Erythroblast (primary cell): ENCODE data around the gene IL23A.

Experiments
- DNase-seq, 2 experiments: peaks; one replicate each; lab custom pipeline; 2025; lab: John Stamatoyannopoulos, UW
- GATA1 ChIP-seq: IDR thresholded peaks from 2 replicates; pipeline ENCODE4 v1.6.1; 2011; ENCODE audit warnings: low read depth, mild to moderate bottlenecking, control low read depth, low read length, moderate library complexity
- POLR2A ChIP-seq: IDR thresholded peaks from 2 replicates; pipeline ENCODE4 v1.6.1; 2011; ENCODE audit warnings: mild to moderate bottlenecking, low read length

IL23A gene

DNA sequence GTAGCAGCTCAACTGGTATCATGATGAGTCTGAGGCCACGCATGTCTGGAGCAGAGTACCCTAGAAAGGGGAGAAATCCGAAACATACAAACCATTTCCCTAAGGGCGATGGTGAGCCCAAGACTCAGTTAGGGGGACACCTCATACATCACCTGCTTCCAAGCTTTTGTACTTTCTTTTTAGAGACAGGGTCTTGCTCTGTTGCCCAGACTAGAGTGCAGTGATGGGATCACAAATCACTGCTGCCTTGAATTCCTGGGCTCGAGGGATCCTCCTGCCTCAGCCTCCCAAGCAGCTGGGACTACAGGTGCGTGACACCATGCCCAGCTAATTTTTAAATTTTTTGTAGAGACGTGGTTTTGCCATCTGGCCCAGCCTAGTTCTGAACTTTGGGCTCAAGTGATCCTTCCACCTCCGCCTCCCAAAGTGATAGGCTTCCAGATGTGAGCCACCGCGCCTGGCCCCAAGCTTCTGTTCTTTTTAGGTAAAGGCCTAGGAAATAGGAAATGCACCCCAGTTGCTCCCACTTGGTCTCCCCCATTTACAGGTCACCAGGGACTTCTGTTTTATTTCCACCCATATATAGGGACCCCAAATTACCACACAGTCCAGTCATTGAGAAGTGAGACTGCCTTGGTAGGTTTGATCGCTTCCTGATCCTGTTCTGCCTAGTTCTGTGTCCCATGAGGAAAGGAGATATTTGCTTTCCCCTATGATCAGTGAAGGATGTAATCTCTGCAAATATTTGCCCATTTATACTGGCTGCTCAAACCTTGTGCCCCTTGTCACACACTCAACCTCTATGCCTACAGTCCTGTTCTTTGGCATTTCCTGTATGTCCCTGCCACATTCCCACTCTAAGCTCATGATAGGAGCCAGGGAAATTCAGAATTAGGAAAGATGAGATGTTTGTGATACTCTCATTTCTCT is 23.7 kb downstream of the IL23A start, which contains the start of gene APOF:
TSS of gene APOF (minus strand) at position 728 of the 930 bp plus-strand sequence. CDS start at position 616, 112 bp downstream.
- no peak for TF ChIP-seq POLR2A
- TF ChIP-seq GATA1: no peak
- no peak for DNase-seq

DNA sequence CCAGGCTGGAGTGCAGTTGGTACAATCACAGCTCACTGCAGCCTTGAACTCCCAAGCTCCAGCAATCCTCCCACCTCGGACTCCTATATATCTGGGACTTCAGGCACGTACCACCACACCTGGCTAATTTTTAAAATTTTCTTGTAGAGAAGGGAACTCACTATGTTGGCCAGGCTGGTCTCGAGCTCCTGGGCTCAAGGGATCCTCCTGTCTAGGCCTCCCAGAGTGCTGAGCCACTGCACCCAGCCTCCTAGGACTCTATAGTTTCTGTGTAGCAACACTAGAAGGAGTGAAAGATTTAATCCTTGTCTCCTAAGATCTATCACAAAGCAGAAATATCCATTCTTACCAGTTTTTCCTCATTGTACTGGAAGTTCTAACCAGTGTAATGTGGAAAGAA is 28.3 kb downstream of the IL23A start:
- TF ChIP-seq POLR2A (no peak), GATA1 (no peak)
- no peak for DNase-seq

DNA sequence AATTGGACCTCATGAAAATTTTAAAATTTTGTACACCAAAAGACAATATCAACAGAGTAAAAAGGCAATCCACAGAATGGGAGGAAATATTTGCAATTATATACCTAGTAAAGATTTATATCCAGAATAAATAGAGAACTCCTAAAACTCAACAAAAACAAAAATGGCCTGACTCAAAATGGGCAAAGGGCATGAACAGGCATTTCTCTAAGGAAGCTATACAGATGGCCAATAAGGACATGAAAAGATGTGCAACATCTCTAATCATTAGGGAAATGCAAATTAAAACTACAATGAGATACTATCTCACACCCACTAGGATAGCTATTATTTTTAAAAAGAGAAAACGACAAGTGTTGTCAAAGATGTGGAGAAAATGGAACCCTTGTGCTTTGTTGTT is 34.8 kb downstream of the IL23A start:
- no peak for DNase-seq
- TF ChIP-seq GATA1 (no peak), POLR2A (no peak)

DNA sequence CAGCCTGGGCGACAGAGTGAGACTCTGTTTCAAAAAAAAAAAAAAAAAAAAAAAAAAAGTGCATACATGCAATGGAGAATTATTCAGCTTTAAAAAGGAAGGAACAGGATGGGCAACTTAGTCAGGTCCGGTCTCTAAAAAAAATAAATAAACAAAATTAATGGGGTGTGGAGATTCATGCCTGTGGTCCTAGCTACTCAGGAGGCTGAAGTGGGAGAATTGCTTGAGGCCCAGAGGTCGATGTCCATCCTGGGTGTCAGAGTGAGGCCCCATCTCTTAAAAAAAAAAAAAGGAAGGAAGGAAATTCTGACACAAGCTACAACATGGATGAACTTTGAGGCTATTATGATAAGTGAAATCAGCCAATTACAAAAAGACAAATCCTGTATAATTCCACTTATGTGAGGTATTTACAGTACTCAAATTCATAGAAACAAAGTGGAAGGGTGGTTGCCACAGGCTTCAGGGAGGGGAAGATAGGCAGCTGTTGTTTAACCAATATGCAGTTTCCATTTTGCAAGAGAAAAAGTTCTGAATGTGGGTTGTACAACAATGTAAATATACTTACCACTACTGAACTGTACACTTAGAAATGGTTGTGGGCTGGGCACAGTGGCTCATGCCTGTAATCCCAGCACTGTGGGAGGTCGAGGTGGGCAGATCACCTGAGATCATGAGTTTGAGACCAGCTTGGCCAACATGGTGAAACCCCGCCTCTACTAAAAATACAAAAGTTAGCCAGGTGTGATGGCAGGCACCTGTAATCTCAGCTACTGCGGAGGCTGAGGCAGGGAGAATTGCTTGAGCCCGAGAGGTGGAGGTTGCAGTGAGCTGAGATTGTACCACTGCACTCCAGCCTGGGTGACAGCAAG is 36.3 kb downstream of the IL23A start:
- no peak for TF ChIP-seq POLR2A
- TF ChIP-seq GATA1: no peak
- no peak for DNase-seq

DNA sequence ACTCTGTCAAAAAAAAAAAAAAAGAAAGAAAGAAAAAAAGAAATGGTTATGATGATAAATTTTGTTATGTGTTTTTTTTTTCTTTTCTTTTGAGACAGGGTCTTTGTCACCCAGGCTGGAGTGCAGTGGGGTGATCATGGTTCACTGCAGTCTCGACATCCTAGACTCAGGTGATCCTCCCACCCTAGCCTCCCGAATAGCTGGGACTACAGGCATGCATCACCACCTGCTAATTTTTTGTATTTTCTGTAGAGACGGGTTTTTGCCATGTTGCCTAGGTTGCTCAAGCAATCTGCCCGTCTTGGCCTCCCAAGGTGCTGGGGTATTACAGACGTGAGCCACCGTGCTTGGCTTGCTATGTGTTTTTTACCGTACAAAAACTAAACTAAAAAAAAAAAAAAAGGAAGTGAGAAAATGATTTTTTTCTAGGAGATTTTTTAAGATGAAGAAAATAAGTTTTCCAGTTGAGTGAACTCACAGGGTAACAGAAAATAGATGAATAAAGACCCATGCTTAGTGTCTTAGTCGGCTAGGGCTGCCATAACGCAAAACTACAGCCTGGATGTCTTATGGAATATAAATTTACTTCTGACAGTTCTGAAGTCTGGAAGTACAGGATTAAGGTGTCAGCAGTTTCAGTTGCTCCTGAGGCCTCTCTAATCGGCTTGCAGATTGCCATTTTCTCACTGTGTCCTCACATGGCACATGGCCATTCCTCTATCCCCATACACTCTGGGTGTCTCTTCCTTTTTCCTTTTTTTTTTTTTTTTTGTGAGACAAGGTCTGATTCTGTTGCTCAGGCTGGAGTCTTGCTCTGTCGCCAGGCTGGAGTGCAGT is 37.1 kb downstream of the IL23A start:
- DNase-seq: no peak
- TF ChIP-seq GATA1 (no peak), POLR2A (no peak)

DNA sequence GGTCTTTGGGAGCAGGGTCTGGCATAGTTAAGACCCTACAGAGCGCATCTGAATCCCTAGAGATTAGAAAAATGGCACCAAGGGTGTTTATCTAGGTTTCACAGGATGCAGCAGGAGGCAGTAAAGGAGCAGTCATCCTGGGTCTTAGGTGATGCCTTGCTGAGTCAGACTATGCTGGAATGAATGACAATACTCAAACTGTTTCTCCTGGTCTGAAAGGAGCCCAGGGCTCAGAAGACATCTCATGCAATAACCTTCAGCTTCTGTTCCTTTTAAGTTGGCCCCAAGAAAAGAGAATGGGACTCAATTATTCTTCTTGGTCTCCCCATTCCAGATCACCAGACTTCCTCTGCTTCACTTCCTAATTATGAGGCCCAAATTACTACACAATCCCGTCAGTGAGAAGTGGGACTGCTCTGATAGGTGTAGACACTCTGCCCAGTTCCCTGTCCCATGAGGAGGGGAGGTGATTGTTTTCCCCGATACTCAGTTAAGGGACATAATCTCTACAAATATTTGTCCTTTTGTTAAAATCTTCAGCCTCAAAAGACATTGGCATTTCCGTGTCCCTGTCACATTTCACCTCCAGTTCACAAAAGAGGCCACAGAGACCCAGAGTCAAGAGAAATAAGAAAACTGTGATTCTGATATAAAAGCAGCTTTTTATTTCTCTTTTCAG is 38.8 kb downstream of the IL23A start:
- TF ChIP-seq GATA1: no peak
- no peak for TF ChIP-seq POLR2A
- peak; percentile 72 to 76 for DNase-seq

DNA sequence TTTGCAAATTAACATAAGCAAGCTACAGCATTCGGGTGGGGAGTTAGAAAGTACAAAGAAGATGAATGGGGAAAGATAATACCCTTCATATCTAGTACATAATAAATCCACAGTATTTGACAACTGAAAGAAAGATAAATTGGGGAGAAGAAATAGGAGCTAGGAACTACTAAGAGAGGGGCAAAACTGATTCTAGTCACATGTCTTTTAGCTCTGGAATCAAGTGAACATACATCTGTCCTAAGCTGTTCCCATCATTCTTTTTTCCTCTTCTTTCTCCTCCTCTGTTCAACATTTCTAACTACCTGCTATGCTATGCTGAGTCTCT is 39.3 kb downstream of the IL23A start:
- TF ChIP-seq GATA1 (no peak), POLR2A (no peak)
- DNase-seq: no peak

DNA sequence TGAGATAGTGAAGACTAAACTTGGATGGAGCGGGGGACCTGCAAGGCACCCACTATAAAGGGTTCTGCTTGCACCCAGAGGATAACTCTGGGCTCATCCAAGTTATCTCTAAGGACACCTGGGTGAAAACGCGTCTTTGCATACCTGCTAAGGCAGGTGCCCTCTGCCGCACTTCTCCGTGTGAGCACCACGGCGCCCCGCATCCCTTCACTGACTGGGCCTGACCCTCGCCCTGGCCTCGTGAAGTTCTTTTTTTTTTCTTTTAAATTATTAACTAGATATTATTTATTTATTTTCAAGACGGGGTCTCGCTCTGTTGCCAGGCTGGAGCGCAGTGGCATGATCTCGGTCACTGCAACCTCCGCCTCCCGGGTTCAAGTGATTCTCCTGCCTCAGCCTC is 43.9 kb downstream of the IL23A start:
- no peak for DNase-seq
- TF ChIP-seq GATA1 (no peak), POLR2A (no peak)

DNA sequence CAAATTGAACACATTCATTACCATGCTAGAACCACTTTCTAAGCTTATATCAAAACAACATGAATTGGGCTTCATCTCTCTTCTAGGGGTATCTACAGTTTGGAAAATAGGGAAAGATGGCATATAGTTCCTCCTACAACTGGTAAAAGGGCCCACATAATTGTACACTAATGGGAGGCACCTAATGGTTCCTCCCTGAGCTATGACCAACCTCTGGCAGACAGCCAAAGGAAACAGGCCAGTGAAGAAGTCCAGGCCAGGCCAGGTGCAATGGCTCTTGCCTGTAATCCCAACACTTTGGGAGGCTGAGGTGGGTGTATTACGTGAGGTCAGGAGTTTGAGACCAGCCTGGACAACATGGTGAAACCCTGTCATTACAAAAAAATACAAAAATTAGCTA is 47.2 kb downstream of the IL23A start:
- peak in 1 of 2 experiments; percentile 26 for DNase-seq
- TF ChIP-seq GATA1 (no peak), POLR2A (no peak)

DNA sequence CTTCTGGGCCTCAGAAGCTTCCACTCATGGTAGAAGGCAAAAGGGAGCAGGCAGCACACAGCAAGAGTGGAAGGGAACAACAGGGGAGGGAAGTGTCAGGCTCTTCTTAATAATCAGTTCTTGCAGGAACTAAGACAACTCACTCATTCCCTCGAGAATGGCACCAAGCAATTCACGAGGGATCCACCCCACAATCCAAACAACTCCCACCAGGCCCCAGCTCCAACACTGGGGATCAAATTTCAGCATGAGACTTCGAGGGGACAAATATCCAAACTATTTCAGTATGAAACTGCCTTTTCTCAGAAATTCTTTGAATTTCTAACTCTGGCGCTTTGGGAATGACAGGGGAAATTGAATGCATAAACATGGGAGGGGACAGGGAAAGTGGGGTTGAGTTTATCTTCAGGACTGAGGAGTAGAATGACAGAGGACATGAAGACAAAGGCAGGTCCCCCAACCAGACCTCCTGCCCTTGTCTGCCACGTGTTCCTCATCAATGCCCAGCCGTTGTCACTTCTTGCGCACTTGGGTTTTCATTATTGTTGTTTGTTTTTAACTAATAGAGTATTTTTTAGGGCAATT is 48.6 kb downstream of the IL23A start:
- no peak for DNase-seq
- TF ChIP-seq POLR2A: no peak
- no peak for TF ChIP-seq GATA1

DNA sequence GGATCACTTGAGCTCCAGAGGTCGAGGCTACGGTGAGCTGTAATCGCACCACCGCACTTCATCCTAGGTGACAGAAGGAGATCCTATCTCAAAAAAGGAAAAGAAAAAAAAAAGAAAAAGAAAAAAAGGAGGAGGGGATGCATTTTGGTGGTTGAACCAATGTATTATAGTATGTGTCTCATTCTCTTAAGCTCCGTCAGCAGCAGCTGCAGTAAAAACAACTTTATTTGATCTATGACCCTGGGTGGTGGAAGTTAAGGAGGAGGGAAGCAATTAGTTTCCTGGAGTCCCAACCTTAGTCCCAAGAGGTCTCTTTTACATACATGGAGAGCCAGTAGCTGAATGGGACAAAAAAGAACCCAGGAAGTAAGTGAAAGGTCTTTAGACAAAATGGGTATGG is 50.7 kb downstream of the IL23A start:
- DNase-seq: no peak
- no peak for TF ChIP-seq POLR2A
- no peak for TF ChIP-seq GATA1
